Measurements from ENCODE around the gene RBM20. TPM values are rescaled to one million over a fixed set of nuclear protein-coding genes. Genes with fewer than 3 reads are reported as not detected.

The RBM20 gene
- total RNA-seq, 4 donors from 2014 or later: 7.4 to 18.4 (median 10.2) TPM

DNA sequence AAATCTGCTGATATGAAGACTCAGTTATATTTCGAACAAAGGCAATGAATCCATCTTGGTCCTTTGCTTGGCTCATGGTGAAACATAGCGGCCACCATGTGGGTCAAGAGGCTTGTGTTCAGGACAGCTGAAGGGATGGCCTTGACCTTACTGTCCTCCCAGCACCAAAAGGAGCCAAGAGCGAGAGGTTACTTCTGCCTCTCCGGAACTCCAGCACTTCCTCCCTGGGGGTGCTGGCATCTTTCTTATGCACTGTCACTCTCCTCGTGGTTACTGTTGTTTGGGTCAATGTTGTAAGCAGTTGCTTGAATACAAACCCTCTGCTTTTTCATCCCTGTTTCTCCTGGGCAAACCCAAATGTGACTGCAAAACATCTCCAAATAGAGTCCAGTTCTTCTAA is 100.6 kb downstream of the RBM20 start:
- no peaks in the 10 kb centered on the region for H3K9me3 ChIP-seq
- H3K36me3 ChIP-seq: no peaks in the 10 kb centered on the region
- ATAC-seq: no peak
- peaks cover 3 to 6% of the 10 kb centered on the region in 2 donors for H3K4me1 ChIP-seq
- peak overlapping the region in 2 of 4 donors; percentile 26 to 51 for H3K27ac ChIP-seq
- in situ Hi-C loops (cut with MboI; ENCODE audit: low sequenced_read_pairs in 4 of 4) (loop anchor here in 1 of 4 donors (10.0 kb wide), 1 partner anchor 140 kb away; no protein-coding TSS in a partner anchor), intact Hi-C loops (cut with DNase I; ENCODE audit: low total_unique reads) (loop anchor here (2.0 to 10.0 kb wide), 3 partner anchors 80 to 148 kb away; partner anchors contain the start of gene PDCD4)
- H3K27me3 ChIP-seq: no peaks in the 10 kb centered on the region
- no peak for DNase-seq
- TF ChIP-seq POLR2A (IDR thresholded peaks at IDR 0.05): no peak
- TF ChIP-seq, protein P1, sequence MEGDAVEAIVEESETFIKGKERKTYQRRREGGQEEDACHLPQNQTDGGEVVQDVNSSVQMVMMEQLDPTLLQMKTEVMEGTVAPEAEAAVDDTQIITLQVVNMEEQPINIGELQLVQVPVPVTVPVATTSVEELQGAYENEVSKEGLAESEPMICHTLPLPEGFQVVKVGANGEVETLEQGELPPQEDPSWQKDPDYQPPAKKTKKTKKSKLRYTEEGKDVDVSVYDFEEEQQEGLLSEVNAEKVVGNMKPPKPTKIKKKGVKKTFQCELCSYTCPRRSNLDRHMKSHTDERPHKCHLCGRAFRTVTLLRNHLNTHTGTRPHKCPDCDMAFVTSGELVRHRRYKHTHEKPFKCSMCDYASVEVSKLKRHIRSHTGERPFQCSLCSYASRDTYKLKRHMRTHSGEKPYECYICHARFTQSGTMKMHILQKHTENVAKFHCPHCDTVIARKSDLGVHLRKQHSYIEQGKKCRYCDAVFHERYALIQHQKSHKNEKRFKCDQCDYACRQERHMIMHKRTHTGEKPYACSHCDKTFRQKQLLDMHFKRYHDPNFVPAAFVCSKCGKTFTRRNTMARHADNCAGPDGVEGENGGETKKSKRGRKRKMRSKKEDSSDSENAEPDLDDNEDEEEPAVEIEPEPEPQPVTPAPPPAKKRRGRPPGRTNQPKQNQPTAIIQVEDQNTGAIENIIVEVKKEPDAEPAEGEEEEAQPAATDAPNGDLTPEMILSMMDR (IDR thresholded peaks at IDR 0.05 in 4 of 5, conservative IDR thresholded peaks at IDR 0.05 in 1 of 5): no peak
- no peak overlapping the region for H3K4me3 ChIP-seq

DNA sequence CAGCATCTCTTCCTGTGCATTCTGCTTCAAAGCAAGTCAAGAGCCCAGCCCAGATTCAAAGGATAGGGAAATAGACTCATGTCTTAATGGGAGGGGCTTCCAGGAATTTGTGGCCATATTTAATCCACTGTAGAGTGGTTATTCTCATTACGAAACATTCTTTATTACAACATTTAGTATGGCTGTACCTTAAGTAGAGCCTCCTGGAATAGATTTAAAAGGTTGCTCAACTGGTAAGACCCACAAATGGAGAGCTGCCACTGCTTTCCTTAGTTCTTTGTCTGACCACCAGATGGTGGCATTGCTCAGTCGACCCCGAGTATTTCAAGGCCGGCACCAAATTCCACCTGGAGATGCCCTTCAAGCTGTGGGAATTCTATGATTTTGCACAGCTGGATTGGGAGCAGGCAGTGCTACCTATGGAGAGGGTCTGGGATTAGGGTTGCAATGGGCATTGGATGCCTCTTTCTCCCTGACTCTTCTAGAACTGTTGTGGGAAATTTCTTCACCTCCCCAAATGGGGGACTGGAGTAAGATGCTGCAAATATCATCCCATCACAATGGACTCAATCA is 102.2 kb downstream of the RBM20 start:
- no peak overlapping the region for H3K4me3 ChIP-seq
- in situ Hi-C loops (cut with MboI; ENCODE audit: low sequenced_read_pairs in 4 of 4) (loop anchor here in 1 of 4 donors (10.0 kb wide), 1 partner anchor 138 kb away; no protein-coding TSS in a partner anchor), intact Hi-C loops (cut with DNase I; ENCODE audit: low total_unique reads) (loop anchor here (1.0 to 10.0 kb wide), 4 partner anchors 34 to 136 kb away; partner anchors contain the start of gene PDCD4)
- H3K36me3 ChIP-seq: no peaks in the 10 kb centered on the region
- TF ChIP-seq POLR2A (IDR thresholded peaks at IDR 0.05): no peak
- TF ChIP-seq, protein P1 (IDR thresholded peaks at IDR 0.05 in 4 of 5, conservative IDR thresholded peaks at IDR 0.05 in 1 of 5): peak; percentile 76 to 88 (median 86)
- ATAC-seq (peak; percentile 74 to 93), DNase-seq (peak; percentile 21 to 63)
- H3K9me3 ChIP-seq: no peaks in the 10 kb centered on the region
- H3K4me1 ChIP-seq: peaks cover 3 to 6% of the 10 kb centered on the region in 2 donors
- no peaks in the 10 kb centered on the region for H3K27me3 ChIP-seq
- H3K27ac ChIP-seq: peak overlapping the region in 1 of 4 donors; percentile 18

DNA sequence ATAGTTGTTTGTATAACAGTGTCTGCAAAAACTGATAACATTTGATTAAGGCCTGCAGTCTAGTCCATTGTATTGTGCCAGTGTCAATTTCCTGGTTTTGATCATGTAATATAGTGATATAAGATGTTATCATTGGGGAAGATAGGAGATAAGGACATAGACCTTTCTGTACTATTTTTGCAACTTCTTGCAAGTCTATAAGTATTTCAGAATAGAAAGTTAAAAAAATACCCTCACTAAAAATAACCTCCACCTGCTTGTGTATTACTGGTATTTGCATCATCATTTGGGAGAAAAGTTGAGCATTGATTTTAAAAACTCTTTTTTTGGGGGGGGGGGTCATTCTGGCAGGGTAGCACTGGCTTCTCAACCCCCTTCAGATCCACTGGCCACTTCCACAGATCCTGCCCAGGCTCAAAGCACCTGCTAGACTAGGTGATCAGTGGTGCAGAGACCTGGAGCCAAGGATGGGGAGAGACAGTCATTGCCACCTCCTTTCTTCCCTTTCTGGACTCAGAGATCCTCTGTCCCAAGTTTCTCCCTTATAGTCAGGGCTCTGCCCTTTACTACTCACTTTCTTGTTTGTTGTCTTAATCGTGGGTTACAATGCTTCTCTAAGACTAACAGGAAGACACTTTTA is 103.0 kb downstream of the RBM20 start:
- Histone ChIP-seq H3K27ac (peak overlapping the region in 1 of 4 donors; percentile 43), H3K9me3 (no peaks in the 10 kb centered on the region), H3K4me1 (peaks cover 3 to 6% of the 10 kb centered on the region in 2 donors), H3K4me3 (no peak overlapping the region), H3K27me3 (no peaks in the 10 kb centered on the region), H3K36me3 (no peaks in the 10 kb centered on the region)
- intact Hi-C loops (cut with DNase I; ENCODE audit: low total_unique reads): loop anchor here (1.0 to 10.0 kb wide), 5 partner anchors 16 to 136 kb away; partner anchors contain the start of gene PDCD4
- DNase-seq (no peak), ATAC-seq (no peak)
- in situ Hi-C loops (cut with MboI; ENCODE audit: low sequenced_read_pairs in 4 of 4): loop anchor here in 1 of 4 donors (10.0 kb wide), 1 partner anchor 138 kb away; no protein-coding TSS in a partner anchor
- TF ChIP-seq, protein P1 (IDR thresholded peaks at IDR 0.05 in 4 of 5, conservative IDR thresholded peaks at IDR 0.05 in 1 of 5): no peak
- TF ChIP-seq POLR2A (IDR thresholded peaks at IDR 0.05): no peak

DNA sequence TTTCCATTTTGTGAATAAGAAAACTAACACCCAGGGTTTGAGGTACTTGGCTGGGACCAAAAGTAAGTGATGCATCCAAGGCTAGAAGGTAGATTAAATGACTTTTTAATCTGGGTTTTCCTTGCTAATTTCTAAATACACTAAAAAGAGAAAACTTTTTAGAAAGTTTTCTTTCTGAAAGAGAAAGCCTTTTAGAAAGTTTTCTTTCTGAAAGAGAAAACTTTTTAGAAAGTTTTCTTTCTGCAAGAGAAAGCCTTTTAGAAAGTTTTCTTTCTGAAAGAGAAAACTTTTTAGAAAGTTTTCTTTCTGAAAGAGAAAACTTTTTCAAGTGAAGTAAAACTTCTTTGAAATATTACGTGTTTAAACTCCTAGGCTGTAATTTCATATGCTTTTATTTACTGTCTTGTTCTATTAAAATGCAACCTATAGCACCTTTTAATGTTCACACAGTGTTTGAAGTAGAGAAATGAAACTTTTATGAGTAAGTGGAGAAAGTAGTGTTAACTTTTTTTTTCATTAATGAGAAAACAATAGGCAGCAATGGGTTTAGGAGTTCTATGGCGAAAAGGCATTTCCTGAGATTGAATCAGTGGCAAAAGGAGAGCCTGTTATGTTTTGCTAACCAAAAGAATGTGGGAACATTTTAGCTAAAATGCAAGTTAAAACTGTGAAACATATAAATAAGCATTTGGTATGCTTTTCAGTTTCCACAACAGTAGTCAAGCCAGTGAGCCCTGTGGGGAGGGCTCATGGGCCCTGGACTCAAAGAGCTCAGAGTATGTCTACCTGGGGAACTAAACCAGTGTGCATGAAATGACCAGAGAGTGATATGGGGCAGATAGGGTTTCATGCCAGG is 103.7 kb downstream of the RBM20 start:
- in situ Hi-C loops (cut with MboI; ENCODE audit: low sequenced_read_pairs in 4 of 4) (loop anchor here in 1 of 4 donors (10.0 kb wide), 1 partner anchor 137 kb away; no protein-coding TSS in a partner anchor), intact Hi-C loops (cut with DNase I; ENCODE audit: low total_unique reads) (loop anchor here (1.0 to 10.0 kb wide), 4 partner anchors 15 to 137 kb away; partner anchors contain the start of gene PDCD4)
- no peaks in the 10 kb centered on the region for H3K9me3 ChIP-seq
- H3K4me3 ChIP-seq: no peak overlapping the region
- no peak for TF ChIP-seq POLR2A (IDR thresholded peaks at IDR 0.05)
- TF ChIP-seq, protein P1 (IDR thresholded peaks at IDR 0.05 in 4 of 5, conservative IDR thresholded peaks at IDR 0.05 in 1 of 5): no peak
- ATAC-seq (no peak), DNase-seq (no peak)
- H3K27me3 ChIP-seq: no peaks in the 10 kb centered on the region
- peak overlapping the region; percentile 24 to 51 (median 40) for H3K27ac ChIP-seq
- H3K4me1 ChIP-seq: peaks cover 3 to 6% of the 10 kb centered on the region in 2 donors
- no peaks in the 10 kb centered on the region for H3K36me3 ChIP-seq
